Stimulated activated naive CD8-positive, alpha-beta T cell treated with anti-CD3 and anti-CD28 coated beads, Interleukin-15, Interleukin-2, amounts not matched to agents 100 ng/mL and 50 ng/mL, for 24 hours (primary cell): Measurements from ENCODE around the gene CBLN4.

ENCODE experiments used
- H3K27ac Mint-ChIP-seq: one replicate; pipeline ENCODE4 v1.8.0; 2021; ENCODE audit warnings: mild to moderate bottlenecking, mixed read lengths
- H3K27me3 Mint-ChIP-seq: one replicate; pipeline ENCODE4 v1.8.0; 2021; ENCODE audit warnings: mixed read lengths
- H3K36me3 Mint-ChIP-seq: one replicate; pipeline ENCODE4 v1.8.0; 2021; ENCODE audit warnings: low read depth, mixed read lengths
- H3K4me1 Mint-ChIP-seq: one replicate; pipeline ENCODE4 v1.8.0; 2021; ENCODE audit warnings: low read depth, mixed read lengths
- H3K4me3 Mint-ChIP-seq: one replicate; pipeline ENCODE4 v1.8.0; 2021; ENCODE audit warnings: mild to moderate bottlenecking, mixed read lengths
- H3K9me3 Mint-ChIP-seq: one replicate; pipeline ENCODE4 v1.8.0; 2021; ENCODE audit warnings: mixed read lengths

CBLN4 gene

DNA sequence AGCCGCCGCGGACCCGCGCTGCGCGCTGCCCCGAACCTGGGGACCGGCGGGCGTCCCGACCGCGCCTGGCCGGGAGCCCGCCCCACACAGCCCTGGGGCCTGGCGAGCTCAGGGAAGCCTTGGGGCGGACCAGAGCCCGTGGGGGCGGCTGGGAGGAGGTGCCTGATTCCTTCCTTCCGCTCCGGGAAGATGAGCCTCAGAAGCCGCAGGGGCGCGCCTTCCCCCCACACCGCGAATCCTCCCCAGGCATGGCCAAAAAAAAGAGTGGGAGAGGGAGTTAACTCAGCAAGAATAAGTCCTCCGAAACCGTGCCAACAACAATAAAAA, at the start of gene CBLN4:
CBLN4 (minus strand) TSS at position 131 of the 327 bp plus-strand sequence. CDS start 1,348 bp downstream, outside the sequence.
- Mint-ChIP-seq H3K9me3 (peaks cover 4% of the 10 kb centered on the region), H3K27ac (no peak within 1 kb of the TSS), H3K4me3 (no peak within 1 kb of the TSS), H3K36me3 (no peaks in the 10 kb centered on the region), H3K27me3 (peaks cover 37% of the 10 kb centered on the region), H3K4me1 (no peaks in the 10 kb centered on the region)

DNA sequence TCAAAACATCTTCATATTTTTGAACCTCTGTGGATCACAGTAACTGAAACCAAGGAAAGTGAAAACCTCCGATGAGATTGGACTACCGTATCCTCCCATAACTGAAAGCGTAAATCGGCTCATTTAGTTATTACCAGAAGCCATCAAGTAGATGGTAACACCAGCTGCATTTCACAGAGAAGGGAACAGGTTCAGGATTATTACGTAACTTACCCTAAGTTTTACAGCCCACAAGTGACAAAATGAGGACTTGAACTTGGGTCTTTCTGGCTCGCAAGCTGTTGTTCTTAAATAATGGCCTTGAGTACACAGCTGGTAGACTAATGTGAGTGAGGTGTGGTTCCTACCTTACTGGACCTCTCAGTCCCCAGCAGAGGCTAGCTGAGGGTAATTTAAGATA, 37.9 kb upstream of the CBLN4 start:
- Mint-ChIP-seq H3K27me3 (no peaks in the 10 kb centered on the region), H3K4me1 (no peaks in the 10 kb centered on the region), H3K36me3 (no peaks in the 10 kb centered on the region), H3K9me3 (peaks cover 3% of the 10 kb centered on the region), H3K27ac (no peak overlapping the region), H3K4me3 (no peak overlapping the region)

DNA sequence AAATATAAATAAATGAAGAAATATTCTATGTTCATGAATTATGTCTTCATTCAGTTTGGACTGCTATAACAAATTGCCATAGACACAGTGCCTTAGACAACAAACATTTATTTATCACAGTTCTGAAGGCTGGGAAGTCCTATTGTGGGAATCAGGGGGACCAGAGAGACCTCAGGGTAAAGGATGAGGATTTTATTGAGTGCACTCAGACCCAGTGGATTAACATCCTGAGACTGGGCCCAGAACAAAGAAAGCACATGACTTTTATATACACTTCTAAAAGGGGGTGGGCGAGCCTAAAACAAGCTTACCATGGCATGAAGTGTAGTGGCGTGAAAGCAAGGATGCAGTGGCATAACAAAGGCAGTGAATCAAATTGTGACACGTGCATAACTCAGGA, 26.9 kb upstream of the CBLN4 start:
- Mint-ChIP-seq H3K4me1 (no peaks in the 10 kb centered on the region), H3K27me3 (no peaks in the 10 kb centered on the region), H3K4me3 (no peak overlapping the region), H3K36me3 (no peaks in the 10 kb centered on the region), H3K9me3 (peaks cover 33% of the 10 kb centered on the region), H3K27ac (no peak overlapping the region)

DNA sequence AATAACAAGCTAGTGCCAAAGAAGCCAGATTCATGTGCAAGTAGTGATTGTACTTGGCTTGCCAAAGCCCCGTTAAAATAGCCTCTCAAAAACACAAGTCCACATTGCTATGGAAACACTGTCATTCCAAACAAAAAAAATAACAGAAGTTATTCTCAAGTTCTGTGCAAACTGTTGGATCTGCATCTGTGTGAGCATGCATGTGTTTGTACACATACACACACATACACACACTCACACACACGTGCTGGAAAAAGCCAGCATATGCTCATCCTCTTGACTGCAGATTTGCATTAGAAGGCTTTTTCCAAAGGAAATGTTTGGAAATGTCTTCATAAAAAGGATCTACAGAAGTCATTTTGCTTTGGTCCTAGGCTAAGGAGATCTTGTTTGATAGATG, 13.4 kb upstream of the CBLN4 start:
- Mint-ChIP-seq H3K4me3 (no peak overlapping the region), H3K9me3 (peaks cover 11% of the 10 kb centered on the region), H3K27me3 (no peaks in the 10 kb centered on the region), H3K27ac (no peak overlapping the region), H3K36me3 (no peaks in the 10 kb centered on the region), H3K4me1 (no peaks in the 10 kb centered on the region)

DNA sequence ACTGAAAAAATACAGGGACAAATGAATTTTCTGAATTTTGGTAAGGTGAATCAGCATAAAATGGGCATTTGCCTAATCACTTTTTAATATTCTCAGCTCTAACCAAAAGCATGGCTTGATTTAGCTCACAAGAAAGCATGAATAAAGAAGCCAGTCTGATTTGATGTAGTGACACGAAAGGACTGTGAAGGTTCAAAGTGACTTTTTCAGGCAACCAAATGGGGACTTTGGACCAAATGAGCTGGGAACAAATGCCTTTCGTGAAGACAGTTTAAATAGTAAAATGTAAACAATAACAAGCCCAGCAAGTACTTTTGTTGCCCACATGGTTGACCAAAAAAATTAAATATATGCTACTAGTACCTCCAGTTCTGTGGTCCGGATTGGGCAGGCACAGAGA, 12.9 kb upstream of the CBLN4 start:
- Mint-ChIP-seq H3K9me3 (peaks cover 8% of the 10 kb centered on the region), H3K4me1 (no peaks in the 10 kb centered on the region), H3K36me3 (no peaks in the 10 kb centered on the region)

DNA sequence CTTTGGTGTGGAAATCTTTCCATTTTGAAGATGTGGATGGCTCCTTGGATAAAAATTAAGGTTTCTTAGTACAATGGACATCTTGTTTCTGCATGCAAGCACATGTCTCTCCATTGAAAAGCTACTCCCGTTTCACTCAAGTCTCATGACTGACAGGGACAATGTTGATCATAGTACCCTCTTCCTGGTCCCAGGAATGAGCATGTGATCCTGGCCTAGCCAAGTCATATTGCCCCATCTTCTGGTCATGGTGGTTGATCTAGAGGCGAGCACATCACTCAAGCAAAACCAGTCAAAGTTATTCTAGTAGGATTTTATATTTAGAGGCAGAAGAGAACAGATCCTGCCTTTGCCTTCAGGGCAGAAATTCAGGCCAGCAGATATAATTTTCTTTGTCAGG, 12.2 kb upstream of the CBLN4 start:
- H3K4me3 Mint-ChIP-seq, result no peak overlapping the region
- no peaks in the 10 kb centered on the region for H3K4me1 Mint-ChIP-seq
- H3K9me3 Mint-ChIP-seq, result peaks cover 4% of the 10 kb centered on the region
- no peaks in the 10 kb centered on the region for H3K36me3 Mint-ChIP-seq
- no peaks in the 10 kb centered on the region for H3K27me3 Mint-ChIP-seq
- no peak overlapping the region for H3K27ac Mint-ChIP-seq

More for the DNA sequence above, 12.9 kb upstream of the CBLN4 start:
- H3K27me3 Mint-ChIP-seq, result no peaks in the 10 kb centered on the region
- H3K4me3 Mint-ChIP-seq, result no peak overlapping the region
- no peak overlapping the region for H3K27ac Mint-ChIP-seq

DNA sequence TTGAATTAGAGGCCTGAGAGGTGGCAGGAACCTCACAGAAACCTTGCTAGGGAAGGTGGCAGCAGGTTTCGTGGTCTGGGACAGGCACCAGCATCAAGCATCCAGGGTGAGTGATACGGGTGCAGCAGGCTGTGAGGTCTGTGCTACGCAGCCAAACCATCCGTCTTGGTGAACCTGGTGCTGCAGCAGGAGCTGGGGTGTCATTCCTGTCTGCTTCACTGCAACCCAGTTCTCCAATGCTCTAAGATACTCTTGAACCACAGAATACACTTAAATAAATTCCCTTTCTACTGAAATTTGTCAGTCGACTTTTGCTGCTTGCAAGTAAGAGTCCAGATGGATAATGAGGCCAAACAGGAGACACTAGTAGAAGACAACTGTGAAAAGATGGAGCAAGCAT, 9.7 kb upstream of the CBLN4 start:
- Mint-ChIP-seq H3K4me3 (no peak overlapping the region), H3K27me3 (no peaks in the 10 kb centered on the region), H3K36me3 (no peaks in the 10 kb centered on the region), H3K4me1 (no peaks in the 10 kb centered on the region), H3K9me3 (peaks cover 7% of the 10 kb centered on the region), H3K27ac (no peak overlapping the region)

DNA sequence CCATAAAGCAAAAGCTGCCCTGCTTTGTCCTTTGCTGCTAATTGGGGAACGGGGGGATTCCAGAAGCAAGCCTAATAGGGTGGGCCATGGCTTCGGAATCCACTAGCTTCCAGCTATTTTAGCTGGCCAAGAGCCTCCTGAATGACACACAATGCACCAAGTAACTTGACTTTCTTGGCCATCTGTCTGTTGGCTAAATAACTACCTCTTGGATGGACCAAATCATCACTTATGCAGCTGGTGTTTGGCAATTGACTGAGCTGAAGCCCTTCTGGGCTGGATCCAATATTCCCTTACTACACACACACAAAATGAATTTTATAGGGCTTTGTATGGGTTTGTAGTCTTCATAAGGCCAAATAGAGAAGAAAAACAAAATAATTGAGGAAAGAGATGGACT, 8.8 kb upstream of the CBLN4 start:
- Mint-ChIP-seq H3K36me3 (no peaks in the 10 kb centered on the region), H3K27me3 (no peaks in the 10 kb centered on the region), H3K27ac (no peak overlapping the region), H3K9me3 (peaks cover 7% of the 10 kb centered on the region), H3K4me1 (no peaks in the 10 kb centered on the region), H3K4me3 (no peak overlapping the region)

DNA sequence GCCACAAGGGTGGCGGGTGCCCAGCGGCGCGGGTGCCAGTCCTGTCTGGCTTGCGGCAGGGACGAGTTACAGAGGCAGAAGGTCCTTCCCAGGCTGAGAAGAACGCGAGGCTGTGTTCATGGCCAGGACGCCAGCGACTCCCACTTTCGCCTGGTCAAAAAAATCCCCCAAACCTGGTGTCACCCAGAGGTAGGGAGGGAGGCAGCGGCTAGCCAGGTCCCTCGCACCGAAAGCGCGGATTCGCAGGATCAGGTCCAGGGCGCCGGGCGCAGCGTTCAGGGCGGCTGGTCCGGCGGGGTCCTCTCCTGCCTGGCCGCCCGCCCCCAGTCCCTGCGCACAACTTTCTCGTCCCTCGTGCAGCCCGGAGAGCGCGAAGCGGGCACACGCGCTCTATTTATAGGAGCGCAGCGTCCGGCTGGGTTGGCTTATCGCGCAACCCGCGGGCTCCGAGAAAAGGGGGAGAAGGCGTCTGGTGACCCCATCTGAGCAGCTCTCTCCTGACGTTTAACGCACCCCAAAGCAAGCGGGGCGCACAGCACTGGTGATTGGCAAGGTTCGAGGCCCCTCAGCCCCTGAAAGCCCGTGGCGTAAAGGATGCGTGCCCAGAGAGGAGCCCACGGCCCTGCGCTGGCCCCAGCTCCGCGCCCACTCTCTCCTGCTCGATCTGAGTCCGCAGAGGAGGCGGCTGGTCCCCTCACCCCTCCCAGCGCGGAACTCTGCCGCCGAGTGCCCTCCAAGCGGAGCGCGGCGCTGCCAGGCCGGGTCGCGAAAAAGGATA, 519 bp downstream of the CBLN4 start:
- Mint-ChIP-seq H3K27ac (no peak overlapping the region), H3K9me3 (peaks cover 4% of the 10 kb centered on the region), H3K4me1 (no peaks in the 10 kb centered on the region), H3K4me3 (no peak overlapping the region), H3K36me3 (no peaks in the 10 kb centered on the region), H3K27me3 (peaks cover 37% of the 10 kb centered on the region)

DNA sequence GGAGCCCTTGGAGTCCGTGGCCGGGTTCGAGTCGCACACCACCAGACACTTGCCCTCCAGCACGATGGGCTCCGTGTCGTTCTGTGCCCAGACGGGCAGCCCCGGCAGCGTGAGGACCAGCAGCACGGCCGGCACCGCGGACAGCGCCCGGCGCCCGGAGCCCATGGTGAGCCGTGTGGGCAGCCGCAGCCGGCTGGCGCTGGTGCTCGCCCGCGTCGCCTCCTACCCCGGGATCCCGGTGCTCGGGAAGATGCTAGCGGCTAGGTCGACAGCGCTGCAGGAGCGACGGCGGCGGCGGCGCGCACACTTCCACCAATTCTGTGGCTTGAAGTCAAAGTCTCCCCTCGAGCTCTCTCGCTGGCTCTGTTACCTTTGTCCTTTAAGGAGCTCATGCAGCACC, 1.3 kb downstream of the CBLN4 start:
- Mint-ChIP-seq H3K27me3 (peaks cover 37% of the 10 kb centered on the region), H3K36me3 (no peaks in the 10 kb centered on the region), H3K27ac (no peak overlapping the region), H3K4me3 (no peak overlapping the region), H3K4me1 (no peaks in the 10 kb centered on the region), H3K9me3 (peaks cover 4% of the 10 kb centered on the region)

DNA sequence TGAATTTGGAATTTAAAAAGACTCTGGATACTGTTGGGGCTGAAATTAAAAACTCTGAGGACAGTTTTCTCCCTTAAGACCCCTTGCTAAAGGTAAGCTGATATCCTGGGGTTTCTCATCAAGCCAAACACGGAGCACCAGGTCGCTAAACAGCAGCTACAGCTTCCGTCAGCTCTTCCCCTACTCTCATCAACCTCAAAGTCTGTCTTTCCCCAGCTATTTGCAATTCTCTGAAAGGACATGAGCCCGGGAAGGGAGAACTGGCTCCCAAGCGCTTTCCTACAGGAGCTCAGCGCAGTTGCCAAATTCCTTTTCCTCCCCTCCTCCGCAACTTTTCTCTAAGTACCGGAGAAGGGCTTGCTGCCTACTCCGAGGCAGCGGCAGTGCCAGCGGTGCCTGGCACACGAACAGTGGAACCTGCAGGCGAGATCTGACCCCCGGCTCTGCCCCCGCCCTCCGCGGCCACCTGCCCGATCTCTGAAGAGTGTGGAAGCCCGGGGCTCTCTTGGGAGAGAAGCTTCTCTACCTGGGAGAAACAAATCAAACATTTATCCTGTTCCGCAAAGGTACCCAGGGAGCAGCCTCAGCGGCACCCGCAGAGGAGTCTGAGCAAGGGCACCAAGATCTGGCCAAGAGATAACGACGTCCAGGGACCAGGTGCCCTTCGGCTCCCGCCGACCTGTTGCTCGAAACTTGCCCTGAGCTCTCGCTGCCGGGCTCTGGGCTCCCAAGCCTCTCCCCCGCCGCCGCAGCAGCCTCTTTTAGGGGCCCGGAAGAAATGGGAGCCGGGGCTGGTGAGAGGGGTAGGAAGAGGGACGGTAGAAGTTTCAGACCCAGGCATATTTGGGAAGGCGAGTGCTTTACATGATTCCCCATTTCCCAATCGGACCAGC, 2.2 kb downstream of the CBLN4 start:
- no peaks in the 10 kb centered on the region for H3K36me3 Mint-ChIP-seq
- no peaks in the 10 kb centered on the region for H3K4me1 Mint-ChIP-seq
- no peak overlapping the region for H3K4me3 Mint-ChIP-seq
- peaks cover 37% of the 10 kb centered on the region for H3K27me3 Mint-ChIP-seq
- H3K27ac Mint-ChIP-seq, result no peak overlapping the region
- H3K9me3 Mint-ChIP-seq, result peaks cover under 1% of the 10 kb centered on the region

DNA sequence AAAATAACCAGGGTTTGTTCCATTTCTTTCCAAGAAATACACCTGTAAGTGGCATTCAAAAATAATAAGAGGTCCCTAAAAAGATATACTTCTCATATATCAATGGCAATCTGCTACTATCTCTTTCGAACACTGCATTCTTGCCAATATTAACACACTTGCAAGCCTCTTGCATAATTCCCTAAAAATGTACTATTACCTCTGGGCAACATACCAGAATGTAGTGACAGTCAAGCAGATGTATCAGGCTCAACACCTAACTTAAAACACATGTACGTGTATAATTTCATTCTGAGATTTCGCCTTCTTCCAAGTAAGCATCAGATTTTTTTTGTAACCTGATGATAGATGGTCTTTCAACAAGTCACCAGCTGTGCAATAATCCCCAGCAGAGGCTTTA, 3.4 kb downstream of the CBLN4 start:
- Mint-ChIP-seq H3K27ac (no peak overlapping the region), H3K36me3 (no peaks in the 10 kb centered on the region), H3K4me3 (no peak overlapping the region), H3K4me1 (no peaks in the 10 kb centered on the region), H3K27me3 (peaks cover 35% of the 10 kb centered on the region), H3K9me3 (no peaks in the 10 kb centered on the region)

DNA sequence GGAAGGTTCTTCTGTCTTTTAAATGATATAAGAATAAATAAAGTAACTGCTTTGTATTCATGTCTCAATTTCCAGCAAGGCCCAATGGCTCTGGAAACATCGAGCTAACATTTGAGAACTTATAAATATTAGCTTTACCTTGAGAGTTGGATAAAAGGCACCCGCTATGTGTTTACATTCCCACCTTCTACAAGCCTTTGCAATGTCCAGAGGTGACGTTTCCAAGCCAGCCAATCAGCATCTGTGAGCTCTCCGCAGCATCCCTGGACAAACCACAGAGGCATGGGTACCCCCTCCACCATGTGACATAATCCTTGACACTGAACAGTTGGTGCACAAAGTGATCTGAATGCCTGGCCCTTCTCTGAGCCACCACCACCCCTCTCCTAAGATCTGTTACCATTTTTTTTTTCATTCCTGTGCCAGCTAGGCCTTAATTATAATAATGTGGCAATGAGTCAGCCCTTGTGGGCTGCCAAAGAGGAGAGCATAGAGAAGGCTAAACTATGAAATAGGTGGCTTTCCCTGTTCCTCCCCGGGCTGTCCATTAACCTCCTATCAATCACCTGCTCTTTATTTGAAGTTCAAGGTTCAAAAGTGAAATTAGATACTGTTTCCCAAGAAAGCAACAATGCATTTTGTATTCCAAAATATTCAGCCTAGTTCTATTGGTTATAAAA, 4.1 kb downstream of the CBLN4 start:
- no peak overlapping the region for H3K4me3 Mint-ChIP-seq
- no peaks in the 10 kb centered on the region for H3K4me1 Mint-ChIP-seq
- no peaks in the 10 kb centered on the region for H3K9me3 Mint-ChIP-seq
- no peaks in the 10 kb centered on the region for H3K36me3 Mint-ChIP-seq
- H3K27me3 Mint-ChIP-seq, result peaks cover 30% of the 10 kb centered on the region
- H3K27ac Mint-ChIP-seq, result no peak overlapping the region

DNA sequence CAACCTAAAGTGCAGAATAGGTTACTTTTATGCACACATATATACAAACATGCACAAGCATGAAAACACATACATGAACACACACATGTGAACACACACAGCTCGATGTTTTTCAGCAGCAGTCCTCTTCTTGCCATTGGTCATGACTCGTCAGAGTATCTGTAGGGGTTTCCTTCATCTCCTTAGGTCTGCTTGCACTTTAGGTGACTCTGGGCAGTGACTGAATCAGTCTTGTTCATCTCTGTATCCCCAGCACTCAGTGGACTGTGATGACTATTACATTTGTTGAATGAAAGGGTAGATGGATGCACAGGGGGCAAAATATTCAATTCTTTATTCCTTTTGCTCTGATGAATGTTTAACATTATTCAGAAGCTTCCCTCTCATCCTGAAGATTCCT, 26.8 kb downstream of the CBLN4 start:
- H3K4me3 Mint-ChIP-seq, result no peak overlapping the region
- H3K27ac Mint-ChIP-seq, result no peak overlapping the region
- no peaks in the 10 kb centered on the region for H3K4me1 Mint-ChIP-seq
- H3K9me3 Mint-ChIP-seq, result peaks cover 7% of the 10 kb centered on the region
- H3K36me3 Mint-ChIP-seq, result no peaks in the 10 kb centered on the region
- H3K27me3 Mint-ChIP-seq, result no peaks in the 10 kb centered on the region
